GM21526 (cell line): ENCODE results near the gene CHRNE.

Experiments
- ATAC-seq: cut with Tn5 transposase; IDR thresholded peaks from one replicate; pipeline ENCODE4 v1.9.1; 2021; ENCODE audit warnings: moderate library complexity; ENCODE audit not compliant: unreplicated experiment, low FRiP score

Gene CHRNE

DNA sequence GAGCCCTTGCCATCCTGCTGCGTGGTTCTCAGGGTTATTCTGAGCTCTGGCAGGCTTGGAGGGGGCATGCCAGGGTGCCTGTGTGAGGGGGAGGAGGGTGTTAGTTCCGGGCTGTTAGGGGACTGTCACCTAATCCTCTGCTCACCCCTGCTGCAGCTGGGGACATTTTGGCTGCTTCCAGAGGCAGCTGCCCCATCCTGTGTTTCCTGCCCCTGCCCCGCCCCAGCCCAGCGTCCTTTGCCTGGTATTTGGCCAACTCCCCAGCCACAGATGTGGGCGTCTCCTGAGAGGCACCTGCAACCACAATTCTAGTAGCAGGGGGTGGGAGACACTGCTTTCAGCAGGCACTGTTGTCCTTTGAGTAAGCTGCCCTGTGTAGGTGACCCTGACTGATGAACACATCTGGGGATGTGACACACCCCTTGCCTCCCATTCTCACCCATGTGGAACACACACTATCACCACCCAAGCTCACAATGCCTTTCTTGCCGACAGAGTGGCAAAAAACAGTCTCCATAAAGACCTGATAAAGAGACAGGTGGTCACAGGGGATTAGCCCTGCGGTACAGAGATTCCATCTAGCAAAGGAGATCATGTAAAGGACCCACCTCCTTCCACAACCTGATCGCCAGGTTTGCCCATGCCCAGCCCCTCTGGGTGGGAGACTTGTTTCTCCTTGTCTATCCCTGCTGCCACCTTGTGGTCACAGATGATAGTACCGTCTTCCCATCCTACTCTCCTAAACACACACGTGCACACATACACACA lies at the start of gene CHRNE:
CHRNE (minus strand) TSS at position 48 of the 768 bp plus-strand sequence; CDS start at position 13, 35 bp downstream.
- no peak for ATAC-seq

DNA sequence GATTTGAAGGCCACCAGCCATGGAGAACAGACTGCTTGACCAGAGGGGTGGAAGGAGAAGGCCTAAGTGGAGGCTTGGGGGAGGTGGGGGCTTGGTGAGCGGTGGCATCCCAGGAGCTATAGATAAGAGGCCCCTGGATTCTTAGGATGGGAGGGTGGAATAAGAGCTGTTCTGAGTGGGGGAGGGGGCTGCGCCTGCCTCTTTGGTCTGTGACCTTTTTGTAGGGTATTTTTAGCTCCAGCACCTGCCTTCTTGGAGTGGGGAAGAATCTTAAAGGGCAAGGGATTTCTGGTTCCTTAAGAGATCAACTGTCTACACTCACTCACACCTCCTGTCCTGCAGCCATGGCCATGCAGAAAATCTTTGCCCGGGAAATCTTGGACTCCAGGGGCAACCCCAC lies 48.6 kb upstream of the CHRNE start:
- ATAC-seq, result no peak

DNA sequence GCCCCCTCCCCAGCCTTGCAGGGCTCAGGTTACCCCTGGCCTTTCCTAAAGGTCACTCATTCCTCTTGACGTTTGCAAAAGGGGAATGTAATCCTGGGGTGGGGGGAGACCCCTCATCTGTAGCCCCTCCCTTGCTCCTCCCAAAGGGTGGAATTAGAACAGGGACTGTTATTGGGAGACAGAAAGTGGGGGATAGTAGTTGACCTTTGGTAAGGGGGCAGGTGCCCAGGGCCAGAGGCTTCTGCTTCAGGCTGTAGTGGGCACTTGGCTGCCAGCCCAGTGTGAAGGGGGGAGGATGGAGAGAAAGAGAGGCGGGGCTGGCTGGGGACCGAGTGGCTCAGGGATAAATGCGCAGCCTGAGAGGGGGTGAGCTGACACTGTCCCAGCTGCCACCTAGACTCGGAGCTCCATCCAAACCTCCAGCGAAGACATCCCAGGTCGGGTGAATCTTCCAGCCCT lies 47.9 kb upstream of the CHRNE start, which contains the start of gene ENO3:
ENO3 (plus strand) TSS at position 374 of the 459 bp plus-strand sequence. CDS start 711 bp downstream, outside the sequence.
- no peak for ATAC-seq

DNA sequence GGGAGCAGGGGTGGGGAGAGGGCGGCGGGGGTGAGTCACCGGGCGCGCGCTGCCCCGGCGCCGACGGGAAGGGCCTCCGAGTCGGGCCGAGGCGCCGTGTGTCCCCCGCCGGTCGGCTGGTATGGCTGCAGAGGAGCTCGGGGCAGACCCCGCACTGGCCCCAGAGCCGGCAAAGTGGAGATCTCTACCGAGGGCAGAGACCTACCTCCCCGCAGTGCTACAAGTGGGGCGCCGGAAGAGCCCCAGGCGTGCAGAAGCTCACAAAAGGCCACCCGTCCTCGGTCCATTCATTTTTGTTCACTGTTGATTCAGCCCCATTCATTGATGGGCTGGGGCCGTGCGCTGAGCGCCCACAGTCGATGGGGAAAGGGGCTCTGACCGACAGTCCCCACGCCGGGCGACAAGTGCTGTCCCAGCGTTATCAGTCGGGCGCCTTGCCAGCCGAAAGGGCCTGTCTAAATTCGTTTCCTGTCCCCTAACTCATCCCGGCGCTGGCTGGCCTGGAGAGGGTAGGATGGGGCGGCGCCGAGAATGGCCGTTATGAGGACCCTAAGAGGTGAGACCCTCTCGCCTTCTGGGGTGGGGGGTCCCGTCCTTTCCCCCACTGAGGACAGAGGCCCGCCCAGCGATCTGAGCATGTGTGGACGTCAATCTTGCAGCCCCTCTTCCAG lies 47.3 kb upstream of the CHRNE start:
- no peak for ATAC-seq

DNA sequence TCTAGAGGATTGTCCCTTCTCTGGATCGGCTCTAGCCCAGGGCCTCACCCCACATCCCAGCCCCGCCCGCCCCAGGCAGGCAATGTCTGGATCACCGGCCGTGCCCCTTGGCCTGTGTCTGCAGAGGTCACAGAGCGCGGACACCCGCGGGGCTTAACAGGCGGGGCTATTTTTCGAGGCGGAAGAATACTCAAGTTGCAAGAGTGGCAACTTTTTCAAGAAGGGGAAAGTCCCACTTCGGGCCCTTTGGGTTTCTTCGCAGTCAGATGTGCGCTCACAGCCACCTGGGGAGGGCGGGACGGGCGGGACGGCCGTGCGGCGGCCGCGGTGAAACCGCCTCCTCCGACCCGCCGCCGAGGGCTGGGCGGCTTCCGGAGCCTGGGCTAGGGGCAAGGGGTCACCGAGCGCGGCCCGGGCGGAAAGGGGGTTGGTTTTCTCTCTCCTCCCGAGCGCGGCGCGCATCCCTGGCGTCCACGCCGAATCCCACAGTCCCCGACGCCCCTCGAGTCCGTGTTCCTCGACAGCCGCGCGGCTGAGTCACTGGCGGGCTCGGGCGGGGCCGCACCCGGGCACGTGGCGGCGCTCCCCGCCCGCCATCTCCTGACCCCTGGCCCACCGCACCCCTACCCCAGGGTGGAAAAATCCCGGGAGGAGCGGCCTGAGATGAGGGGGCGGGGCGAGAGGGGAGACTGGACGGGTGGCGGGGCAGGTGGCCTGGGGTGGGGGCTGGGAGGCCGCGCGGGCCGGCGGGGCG lies 46.6 kb upstream of the CHRNE start:
- peak; percentile 32 for ATAC-seq

DNA sequence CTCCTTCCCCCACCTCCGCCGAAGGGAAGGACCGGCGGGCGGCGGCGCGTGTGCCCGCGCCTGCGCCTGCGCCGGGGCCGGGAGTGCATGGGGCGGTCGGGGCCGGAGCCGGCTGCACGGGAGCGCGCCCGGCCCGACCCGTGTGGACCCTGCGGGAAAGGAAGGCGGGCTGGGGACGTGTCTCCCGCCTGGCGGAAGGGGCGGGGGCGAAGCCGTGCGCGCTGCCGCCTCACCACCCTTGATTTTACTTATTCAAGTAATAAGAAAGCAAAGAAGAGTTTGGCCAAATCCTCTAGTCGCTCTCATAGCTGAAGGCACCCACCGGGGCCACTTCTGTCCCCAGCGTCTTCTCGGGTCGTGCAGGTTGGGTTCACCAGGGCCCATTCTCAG lies 46.0 kb upstream of the CHRNE start:
- ATAC-seq, result peak; percentile 31

DNA sequence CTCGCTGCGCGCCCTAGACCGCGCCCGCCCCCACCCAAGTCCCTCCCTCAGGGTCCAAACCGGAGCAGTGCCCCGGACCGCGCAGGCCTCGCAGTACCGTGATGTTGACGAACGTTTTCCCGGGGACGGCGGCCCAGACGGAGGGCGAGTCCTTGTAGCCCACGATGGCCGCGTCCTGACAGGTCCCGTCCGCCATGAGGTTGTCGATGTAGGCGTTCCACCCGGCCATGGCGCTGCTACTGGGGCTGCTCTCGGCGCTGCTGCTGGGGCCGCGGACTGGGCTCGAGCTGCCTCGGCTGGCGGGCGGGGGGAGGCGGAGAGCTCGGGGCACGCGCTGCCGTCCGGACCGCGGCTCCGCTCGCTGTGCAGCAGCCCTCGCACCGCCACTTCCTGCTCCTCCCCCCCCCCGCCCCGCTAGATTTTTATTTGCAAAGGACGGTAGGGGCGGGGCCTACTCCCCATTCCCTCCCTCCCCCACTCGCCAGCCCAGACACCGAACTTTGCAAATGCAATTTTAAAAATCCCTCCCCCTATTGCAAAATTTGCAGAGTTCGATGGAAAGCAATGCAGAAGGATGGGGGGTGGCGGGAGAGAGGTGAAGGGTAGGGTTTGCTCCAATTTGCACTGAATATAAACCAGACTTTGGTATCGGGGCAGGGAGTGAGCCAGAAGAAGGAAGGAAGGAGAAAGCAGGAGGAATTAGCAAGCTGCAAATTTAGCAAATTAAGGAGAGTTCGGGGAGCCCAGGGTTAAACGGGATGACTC lies 45.5 kb upstream of the CHRNE start, which contains the start of gene PFN1:
PFN1 (minus strand) TSS at position 365 of the 765 bp plus-strand sequence; CDS start at position 229, 136 bp downstream.
- no peak for ATAC-seq

DNA sequence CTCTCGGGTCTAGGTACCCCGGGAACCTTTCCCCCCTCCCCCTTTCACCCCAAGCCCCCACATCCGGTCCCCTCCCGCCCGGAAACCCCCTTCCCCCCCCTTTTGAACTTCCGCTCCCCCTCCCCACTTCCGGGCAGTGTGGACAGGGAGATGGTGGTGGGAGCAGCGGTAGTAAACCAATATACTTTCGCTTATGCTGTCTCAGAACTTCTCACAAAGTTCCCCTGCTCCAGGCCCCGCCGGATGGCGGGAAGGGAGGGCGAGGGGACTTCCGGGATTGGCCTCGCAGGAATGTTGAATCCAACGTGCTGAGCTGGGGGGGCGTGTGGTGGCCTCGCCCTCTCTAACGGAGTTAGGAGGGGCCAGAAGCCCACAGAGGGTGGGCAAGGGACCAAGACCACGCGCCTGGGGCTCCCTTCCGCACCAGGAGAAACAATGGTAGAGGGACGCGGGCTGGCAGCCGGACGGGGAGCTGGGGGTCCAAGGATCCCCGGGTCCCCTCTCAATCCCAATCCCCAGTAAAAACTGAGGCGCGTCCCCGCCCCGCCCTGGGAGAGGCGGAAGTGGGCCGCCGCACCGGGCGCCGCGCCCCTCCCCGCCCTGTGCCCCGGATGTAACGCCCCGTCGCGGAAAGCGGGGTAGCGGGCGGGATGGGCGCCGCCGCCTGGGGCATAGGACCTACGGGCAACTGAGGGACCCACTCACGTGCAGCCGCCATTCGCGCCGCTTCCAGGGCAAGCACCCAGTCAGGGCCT lies 44.7 kb upstream of the CHRNE start:
- ATAC-seq, result no peak

DNA sequence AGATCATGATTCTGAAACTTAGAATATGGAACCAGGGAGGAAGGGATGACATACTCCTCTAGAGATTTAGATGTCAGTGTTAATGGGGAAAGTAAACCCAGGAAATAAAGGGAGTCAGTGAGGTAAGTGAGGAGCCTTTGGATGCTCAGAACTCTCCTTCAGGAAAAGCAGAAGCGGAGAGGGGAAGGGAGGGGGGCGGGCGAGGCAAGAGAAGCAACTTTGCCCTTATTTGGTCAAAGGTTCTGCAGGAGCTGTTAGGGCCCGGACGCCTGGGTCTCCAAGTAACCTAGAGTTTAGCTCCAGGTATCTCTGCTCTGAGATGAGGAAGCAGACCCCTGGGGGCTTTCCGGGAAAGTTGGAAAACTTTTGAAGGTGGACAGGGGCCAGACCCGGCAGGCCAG lies 44.1 kb upstream of the CHRNE start:
- no peak for ATAC-seq

DNA sequence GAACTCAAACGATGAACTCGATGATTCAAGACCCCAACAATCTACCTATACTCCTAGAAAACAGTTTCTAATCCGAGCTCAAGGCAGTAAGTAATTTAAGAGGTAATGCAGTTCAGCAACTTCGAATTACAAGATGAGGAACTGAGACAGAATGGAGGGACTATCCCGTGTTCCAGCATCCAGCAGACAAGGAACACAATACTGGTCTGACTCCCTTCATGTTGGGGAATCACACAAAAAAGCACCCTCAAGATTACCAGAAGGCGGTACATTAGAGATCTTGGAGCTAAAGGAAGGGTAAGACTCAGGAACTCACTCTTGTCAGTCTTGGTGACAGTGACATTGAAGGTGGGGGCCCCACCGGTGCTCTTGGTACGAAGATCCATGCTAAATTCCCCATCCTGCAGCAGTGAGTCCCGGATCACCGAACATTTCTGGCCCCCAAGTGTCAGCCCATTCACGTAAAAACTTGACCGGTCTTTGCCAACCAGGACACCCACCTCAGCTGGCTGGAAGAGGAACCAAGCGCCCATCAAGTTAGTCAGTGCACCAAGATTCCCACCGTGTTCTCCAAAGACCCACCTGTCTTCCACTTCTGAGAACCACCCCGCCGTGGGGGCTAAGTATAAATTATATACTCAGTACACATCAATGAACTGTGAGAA lies 43.5 kb upstream of the CHRNE start:
- no peak for ATAC-seq

DNA sequence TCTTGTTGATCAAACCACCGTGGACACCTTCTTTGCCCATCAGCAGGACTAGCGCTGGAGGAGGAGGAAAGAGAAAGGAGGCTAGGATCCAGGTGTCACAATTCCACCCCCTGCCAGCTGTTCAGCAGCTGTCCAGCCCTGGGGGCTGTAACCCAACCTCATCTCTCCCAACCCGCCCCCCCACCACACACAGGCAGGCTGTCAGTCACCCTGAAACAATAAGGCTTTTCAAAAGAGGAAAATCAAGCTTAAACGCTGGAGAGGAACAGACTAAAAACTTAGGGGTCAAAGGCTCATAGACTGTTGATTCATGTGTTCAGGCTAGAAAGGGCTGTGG lies 43.0 kb upstream of the CHRNE start:
- ATAC-seq, result no peak

DNA sequence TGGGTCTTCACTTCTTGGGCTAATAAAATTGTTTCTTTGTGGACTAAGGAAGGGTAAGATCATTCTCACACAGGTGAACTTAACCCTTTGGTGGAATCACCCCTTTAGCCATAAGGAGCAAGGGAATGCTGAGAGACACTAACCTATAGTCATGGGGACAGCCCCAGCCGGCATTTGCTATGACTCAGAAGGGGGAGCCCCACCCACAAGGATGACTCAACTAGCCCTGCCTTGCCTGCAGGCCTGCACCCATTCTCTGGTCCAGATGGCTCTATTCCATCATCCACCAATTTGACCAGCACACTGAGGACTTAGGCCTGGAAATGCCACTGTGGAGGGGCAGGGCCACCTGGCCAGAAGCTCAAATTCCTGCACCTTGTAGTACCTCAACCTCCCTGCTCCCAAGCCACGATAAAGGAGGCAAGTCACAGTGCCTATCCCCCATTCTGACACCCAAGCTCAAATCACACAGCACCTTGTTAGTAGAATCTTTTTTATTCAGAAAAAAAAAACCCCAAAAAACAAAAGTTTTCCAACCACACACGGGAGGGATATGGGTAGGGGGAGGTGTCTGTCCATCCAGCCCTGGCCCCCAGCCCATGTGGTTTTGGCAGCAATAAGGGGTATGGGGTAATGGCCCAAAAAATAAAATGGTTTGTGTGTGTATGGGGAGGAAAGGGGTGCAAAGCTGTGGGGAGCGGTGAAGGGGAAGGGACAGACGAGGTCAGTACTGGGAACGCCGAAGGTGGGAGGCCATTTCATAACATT lies 42.5 kb upstream of the CHRNE start:
- ATAC-seq, result no peak

DNA sequence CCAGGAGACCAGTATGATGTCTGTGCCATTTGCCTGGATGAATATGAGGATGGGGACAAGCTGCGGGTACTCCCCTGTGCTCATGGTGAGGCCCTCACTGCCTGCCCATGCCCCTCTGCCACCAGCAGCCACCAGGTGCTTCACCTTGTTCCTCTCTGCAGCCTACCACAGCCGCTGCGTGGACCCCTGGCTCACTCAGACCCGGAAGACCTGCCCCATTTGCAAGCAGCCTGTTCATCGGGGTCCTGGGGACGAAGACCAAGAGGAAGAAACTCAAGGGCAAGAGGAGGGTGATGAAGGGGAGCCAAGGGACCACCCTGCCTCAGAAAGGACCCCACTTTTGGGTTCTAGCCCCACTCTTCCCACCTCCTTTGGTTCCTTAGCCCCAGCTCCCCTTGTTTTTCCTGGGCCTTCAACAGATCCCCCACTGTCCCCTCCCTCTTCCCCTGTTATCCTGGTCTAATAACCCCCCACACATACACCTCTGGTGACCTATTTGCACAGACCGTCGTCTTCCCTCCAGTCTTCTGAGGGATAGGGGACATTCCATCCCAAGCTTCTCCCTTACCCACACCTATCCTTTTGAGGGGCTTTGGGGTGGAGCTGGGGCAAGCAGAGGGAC lies 41.8 kb upstream of the CHRNE start:
- ATAC-seq, result no peak

DNA sequence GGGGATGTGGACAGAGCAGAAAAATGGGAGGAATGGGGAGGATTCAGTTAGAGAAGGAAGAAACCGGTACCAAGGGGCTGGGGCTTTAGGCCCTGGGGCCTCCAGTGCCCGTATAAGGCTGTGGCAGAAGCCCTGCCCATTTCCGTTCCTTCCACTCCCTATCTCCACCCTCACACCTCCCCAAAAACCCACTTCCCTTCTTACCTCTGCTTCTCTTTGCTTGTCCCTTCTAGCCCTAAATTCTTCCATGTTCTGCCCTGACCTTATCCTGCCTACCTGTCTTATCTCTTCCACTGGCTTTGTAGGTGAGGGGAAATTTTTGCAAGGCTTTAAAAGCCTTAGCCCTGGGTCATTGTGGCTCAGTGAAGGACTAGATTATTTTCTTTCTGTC lies 41.3 kb upstream of the CHRNE start:
- ATAC-seq, result no peak

DNA sequence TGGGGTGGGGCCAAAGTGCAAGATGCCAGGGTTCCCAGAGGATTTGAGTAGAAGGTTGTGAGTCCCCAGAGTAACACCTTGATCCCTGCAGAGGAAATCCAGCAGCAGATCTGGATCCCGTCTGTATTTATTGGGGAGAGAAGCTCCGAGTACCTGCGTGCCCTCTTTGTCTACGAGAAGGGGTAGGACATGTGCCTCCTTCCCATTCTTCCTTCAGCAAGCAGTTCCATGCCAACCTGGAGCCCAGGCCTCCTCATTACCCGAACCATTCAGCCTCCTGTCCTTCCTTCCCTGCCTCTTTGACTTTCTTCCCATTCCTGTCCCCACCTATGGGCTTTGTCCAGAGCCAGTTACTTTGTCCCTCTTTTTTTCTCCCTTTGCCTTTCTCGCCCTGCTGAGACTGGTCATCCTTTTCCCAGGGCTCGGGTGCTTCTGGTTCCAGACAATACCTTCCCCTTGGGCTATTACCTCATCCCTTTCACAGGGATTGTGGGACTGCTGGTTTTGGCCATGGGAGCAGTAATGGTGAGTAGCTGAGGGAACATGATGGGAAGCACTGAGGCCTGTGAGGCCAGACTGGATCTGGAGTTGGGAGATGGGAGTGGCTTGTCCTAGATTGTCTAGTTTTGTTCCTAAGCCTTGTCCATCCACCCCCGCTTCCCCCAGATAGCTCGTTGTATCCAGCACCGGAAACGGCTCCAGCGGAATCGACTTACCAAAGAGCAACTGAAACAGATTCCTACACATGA lies 40.0 kb upstream of the CHRNE start:
- ATAC-seq, result no peak

DNA sequence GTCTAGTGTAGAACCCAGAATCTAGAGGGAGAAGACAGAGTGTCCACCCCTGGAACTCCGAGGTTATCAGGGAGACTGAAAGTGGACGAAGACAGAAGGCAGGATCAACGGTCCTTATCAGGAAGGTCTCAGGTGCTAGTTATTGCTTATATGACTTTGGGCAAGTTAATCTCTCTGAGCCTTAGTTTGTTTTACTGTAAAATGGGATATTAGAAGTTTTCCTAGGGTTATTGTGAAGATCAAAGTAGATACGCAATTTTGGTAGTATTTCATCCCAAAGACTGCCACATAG lies 38.4 kb upstream of the CHRNE start:
- no peak for ATAC-seq

DNA sequence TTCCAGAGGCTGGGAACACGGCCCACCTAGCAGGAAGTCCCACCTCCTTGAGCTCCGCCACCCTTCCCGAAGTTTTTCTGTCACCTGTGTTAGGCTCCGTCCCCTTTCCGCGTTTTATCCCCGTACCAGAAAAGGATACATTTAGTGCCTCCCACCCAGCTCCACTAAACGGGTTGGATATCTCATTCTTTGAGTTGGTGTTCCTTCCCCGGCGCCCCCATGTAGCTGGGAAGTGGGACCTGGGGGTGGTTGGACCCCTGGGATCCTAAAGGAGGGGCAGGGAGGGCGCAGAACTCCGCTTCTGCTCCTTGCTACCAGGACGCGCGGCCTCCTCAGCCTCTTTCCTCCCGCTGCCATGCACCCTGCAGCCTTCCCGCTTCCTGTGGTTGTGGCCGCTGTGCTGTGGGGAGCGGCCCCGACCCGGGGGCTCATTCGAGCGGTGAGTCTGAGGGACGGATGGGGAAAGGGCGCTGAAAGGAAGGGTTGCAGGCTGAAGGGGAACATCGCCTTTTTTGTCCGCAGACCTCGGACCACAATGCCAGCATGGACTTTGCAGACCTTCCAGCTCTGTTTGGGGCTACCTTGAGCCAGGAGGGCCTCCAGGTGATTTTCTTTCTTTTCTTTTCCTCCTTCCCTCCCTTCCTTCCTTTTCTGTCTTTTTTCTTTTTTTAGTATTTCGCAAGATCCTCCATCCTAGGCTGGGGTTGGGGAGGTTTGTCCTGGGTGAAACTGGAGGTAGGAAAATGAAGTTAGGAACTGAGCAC lies 37.8 kb upstream of the CHRNE start:
- ATAC-seq, result peak; percentile 5
